Activated CD4-positive, alpha-beta memory T cell treated with anti-CD3 and anti-CD28 coated beads for 36 hours (primary cell): Measurements from ENCODE around the gene PM20D1. TPM values are rescaled to one million over a fixed set of nuclear protein-coding genes. Genes with fewer than 3 reads are reported as not detected.
"Not testable (repeated sequence)": the region's sequence is repeated elsewhere in the genome, so short reads cannot be mapped to it uniquely, and the experiment has no call there.

Experiments used
- CTCF ChIA-PET: fragments of 350-600 bp; sonication (Branson Sonifier 250); formaldehyde crosslinking; loops from one replicate; lab custom pipeline; 2021; ENCODE audit warnings: antibody characterized with exemption, inconsistent platforms; lab: Charles Lee
- POLR2A ChIA-PET: fragments of 350-600 bp; sonication (Branson Sonifier 250); formaldehyde crosslinking; loops from one replicate; lab custom pipeline; 2021; ENCODE audit warnings: antibody characterized with exemption; lab: Charles Lee
- DNase-seq: peaks from one replicate; pipeline ENCODE4 v3.0.0-alpha.2; 2020
- H3K27ac Mint-ChIP-seq: one replicate; pipeline ENCODE4 v1.8.0; 2021; ENCODE audit warnings: mixed read lengths
- H3K27me3 Mint-ChIP-seq: one replicate; pipeline ENCODE4 v1.8.0; 2021; ENCODE audit warnings: mixed read lengths
- H3K36me3 Mint-ChIP-seq: one replicate; pipeline ENCODE4 v1.8.0; 2021; ENCODE audit warnings: mixed read lengths
- H3K4me1 Mint-ChIP-seq: one replicate; pipeline ENCODE4 v1.8.0; 2021; ENCODE audit warnings: low read depth, mixed read lengths
- H3K4me3 Mint-ChIP-seq: one replicate; pipeline ENCODE4 v1.8.0; 2021; ENCODE audit warnings: mild to moderate bottlenecking, mixed read lengths
- H3K9me3 Mint-ChIP-seq: one replicate; pipeline ENCODE4 v1.8.0; 2021; ENCODE audit warnings: mixed read lengths
- intact Hi-C: fragments of 100-400 bp; cut with micrococcal nuclease; formaldehyde crosslinking; loops from one replicate; pipeline ENCODE4 v1.15.1; 2023
- total RNA-seq, 2 experiments: library from RNA; stranded (reverse); gene quantifications; one replicate each; pipeline ENCODE4 v1.2.3, GENCODE V29; 2021

Gene PM20D1
- total RNA-seq, 2 experiments from 2014 or later: 0.29 to 0.55 TPM

GRCh38 chr1:205837382-205837970, 12.5 kb downstream of the PM20D1 start:
- CTCF ChIA-PET: interaction anchor here (1.4 kb wide), 1 partner anchor 176 kb away, joined by 3 read pairs; no protein-coding TSS in a partner anchor
- Mint-ChIP-seq H3K27me3 (no peaks in the 10 kb centered on the region), H3K9me3 (no peaks in the 10 kb centered on the region), H3K4me1 (no peaks in the 10 kb centered on the region), H3K36me3 (no peaks in the 10 kb centered on the region), H3K27ac (no peak overlapping the region), H3K4me3 (no peak overlapping the region)
- intact Hi-C loops: no loop called here
- no peak for DNase-seq
- POLR2A ChIA-PET: no interaction called here

- no peak overlapping the region for H3K27ac Mint-ChIP-seq
These were observed 15.2 kb downstream of the PM20D1 start for GRCh38 chr1:205834751-205835150.

GRCh38 chr1:205832326-205832751, 17.6 kb downstream of the PM20D1 start:
- Mint-ChIP-seq H3K9me3 (no peaks in the 10 kb centered on the region), H3K27ac (no peak overlapping the region), H3K4me3 (no peak overlapping the region), H3K4me1 (no peaks in the 10 kb centered on the region), H3K36me3 (no peaks in the 10 kb centered on the region), H3K27me3 (no peaks in the 10 kb centered on the region)
- ChIA-PET POLR2A (interaction anchor here (1.3 kb wide), 1 partner anchor 83 kb away, joined by 3 read pairs; no protein-coding TSS in a partner anchor), CTCF (interaction anchor here (0.7 kb wide), 1 partner anchor 347 kb away, joined by 3 read pairs; no protein-coding TSS in a partner anchor)
- intact Hi-C loops: no loop called here
- DNase-seq: no peak

More at GRCh38 chr1:205834751-205835150, 15.2 kb downstream of the PM20D1 start:
- H3K4me3 Mint-ChIP-seq: no peak overlapping the region
- intact Hi-C loops: no loop called here
- no peaks in the 10 kb centered on the region for H3K27me3 Mint-ChIP-seq
- CTCF ChIA-PET: no interaction called here
- POLR2A ChIA-PET: no interaction called here
- no peaks in the 10 kb centered on the region for H3K9me3 Mint-ChIP-seq
- no peak for DNase-seq
- H3K4me1 Mint-ChIP-seq: no peaks in the 10 kb centered on the region
- no peaks in the 10 kb centered on the region for H3K36me3 Mint-ChIP-seq

DNA sequence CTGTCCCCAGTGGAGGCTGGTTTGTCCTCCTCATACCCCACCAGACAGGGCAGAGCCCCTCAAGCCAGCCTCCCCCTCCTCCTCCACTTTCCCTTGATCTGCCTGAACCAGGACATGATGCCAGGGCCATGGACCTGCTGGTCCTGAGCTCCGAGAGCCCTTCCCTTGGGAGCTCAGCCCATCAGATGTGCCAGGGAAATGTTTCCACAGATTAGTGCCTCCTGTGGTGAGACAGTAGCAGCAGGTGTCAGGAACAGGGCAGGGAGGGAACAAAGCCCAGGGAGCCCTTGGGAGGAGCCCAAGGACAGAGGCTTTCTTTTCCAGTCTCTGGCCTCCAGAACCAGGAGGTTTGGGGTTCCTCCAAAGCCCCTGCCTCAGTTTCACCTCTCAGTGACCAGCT, 22.3 kb downstream of the PM20D1 start:
- no peak overlapping the region for H3K27ac Mint-ChIP-seq
- ChIA-PET CTCF (interaction anchor here (0.8 kb wide), 1 partner anchor 91 kb away, joined by 4 read pairs; no protein-coding TSS in a partner anchor), POLR2A (no interaction called here)
- intact Hi-C loops: no loop called here
- H3K4me1 Mint-ChIP-seq: peaks cover 15% of the 10 kb centered on the region
- no peak for DNase-seq
- no peaks in the 10 kb centered on the region for H3K36me3 Mint-ChIP-seq
- no peaks in the 10 kb centered on the region for H3K9me3 Mint-ChIP-seq
- H3K27me3 Mint-ChIP-seq: no peaks in the 10 kb centered on the region
- H3K4me3 Mint-ChIP-seq: no peak overlapping the region

GRCh38 chr1:205826995-205827394, 22.9 kb downstream of the PM20D1 start:
- ChIA-PET POLR2A (no interaction called here), CTCF (interaction anchor here (0.6 kb wide), 1 partner anchor 112 kb away, joined by 3 read pairs; no protein-coding TSS in a partner anchor)
- no peak overlapping the region for H3K27ac Mint-ChIP-seq
- intact Hi-C loops: no loop called here
- DNase-seq: no peak
- H3K9me3 Mint-ChIP-seq: no peaks in the 10 kb centered on the region
- no peaks in the 10 kb centered on the region for H3K36me3 Mint-ChIP-seq
- no peak overlapping the region for H3K4me3 Mint-ChIP-seq
- H3K4me1 Mint-ChIP-seq: peaks cover 15% of the 10 kb centered on the region
- H3K27me3 Mint-ChIP-seq: no peaks in the 10 kb centered on the region

- H3K4me3 Mint-ChIP-seq: no peak overlapping the region
- no peak overlapping the region for H3K27ac Mint-ChIP-seq
- H3K27me3 Mint-ChIP-seq: no peaks in the 10 kb centered on the region
- no peak for DNase-seq
- intact Hi-C loops: no loop called here
- CTCF ChIA-PET: no interaction called here
- POLR2A ChIA-PET: no interaction called here
- H3K36me3 Mint-ChIP-seq: no peaks in the 10 kb centered on the region
- H3K9me3 Mint-ChIP-seq: no peaks in the 10 kb centered on the region
- peaks cover 15% of the 10 kb centered on the region for H3K4me1 Mint-ChIP-seq
These were observed 23.7 kb downstream of the PM20D1 start for GRCh38 chr1:205826016-205826806.

DNA sequence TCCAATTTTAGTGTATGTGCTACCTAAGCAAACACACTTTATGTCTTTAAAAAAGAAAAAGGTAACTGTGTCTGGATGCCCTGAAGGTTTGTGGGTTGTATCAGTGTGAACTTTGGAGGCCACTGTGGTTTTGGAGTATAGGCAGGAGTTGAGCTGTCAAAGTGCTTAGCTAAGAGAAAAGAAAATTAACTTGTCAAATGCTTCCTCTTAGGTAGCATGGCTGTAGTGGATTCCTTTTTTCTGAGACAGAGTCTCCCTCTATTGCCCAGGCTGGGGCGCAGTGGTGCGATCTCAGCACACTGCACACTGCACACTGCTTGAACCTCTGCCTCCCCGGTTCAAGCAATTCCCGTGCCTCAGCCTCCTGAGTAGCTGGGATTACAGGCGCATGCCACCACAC, 25.8 kb downstream of the PM20D1 start:
- Mint-ChIP-seq H3K4me1 (peaks cover 15% of the 10 kb centered on the region), H3K36me3 (no peaks in the 10 kb centered on the region), H3K27me3 (no peaks in the 10 kb centered on the region), H3K9me3 (no peaks in the 10 kb centered on the region), H3K27ac (no peak overlapping the region), H3K4me3 (no peak overlapping the region)
- ChIA-PET POLR2A (no interaction called here), CTCF (interaction anchor here (1.0 to 1.1 kb wide), 3 partner anchors 26 to 95 kb away, joined by 3 read pairs; partner anchors contain the start of gene PM20D1)
- intact Hi-C loops: no loop called here
- no peak for DNase-seq

DNA sequence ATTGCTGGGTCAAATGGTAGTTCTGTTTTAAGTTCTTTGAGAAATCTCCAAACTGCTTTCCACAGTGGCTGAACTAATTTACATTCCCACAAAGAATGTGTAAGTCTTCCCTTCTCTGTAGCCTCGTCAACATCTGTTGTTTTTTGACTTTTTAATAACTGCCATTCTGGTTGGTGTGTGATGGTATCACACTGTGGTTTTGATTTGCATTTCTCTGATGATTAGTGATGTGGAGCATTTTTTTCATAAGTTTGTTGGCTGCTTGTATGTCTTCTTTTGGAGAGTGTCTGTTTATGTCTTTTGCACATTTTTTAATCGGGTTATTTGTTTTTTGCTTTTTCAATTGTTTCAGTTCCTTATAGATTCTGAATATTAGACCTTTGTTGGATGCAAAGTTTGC, 26.7 kb downstream of the PM20D1 start:
- H3K4me3 Mint-ChIP-seq, H3K36me3 Mint-ChIP-seq, H3K9me3 Mint-ChIP-seq, POLR2A ChIA-PET, DNase-seq, H3K27me3 Mint-ChIP-seq, intact Hi-C loops, H3K27ac Mint-ChIP-seq: not testable (repeated sequence)
- H3K4me1 Mint-ChIP-seq: peaks cover 15% of the 10 kb centered on the region
- CTCF ChIA-PET: interaction anchor here (0.7 to 1.1 kb wide), 2 partner anchors 27 to 32 kb away, joined by 3 read pairs; partner anchors contain the start of gene PM20D1

DNA sequence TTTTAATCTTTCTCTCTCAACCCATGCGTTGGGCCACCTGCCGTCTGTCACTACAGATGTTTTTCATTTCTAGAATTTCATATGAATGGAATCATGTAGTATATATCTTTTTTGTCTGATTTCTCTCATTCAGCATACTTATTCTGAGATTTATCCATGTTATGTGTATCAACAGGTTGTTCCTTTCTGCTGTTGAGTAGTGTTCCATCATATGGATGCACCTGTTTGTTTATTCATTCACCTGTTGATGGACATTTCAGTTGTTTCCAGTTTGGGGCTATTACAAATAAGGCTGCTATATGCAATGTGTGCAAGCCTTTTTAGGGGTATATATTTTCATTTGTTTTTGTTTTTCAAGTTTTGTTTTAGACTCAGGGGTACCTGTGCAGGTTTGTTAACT, 27.5 kb downstream of the PM20D1 start:
- Mint-ChIP-seq H3K4me1 (peaks cover 15% of the 10 kb centered on the region), H3K9me3 (no peaks in the 10 kb centered on the region), H3K4me3 (no peak overlapping the region), H3K36me3 (no peaks in the 10 kb centered on the region), H3K27ac (no peak overlapping the region), H3K27me3 (no peaks in the 10 kb centered on the region)
- POLR2A ChIA-PET: no interaction called here
- intact Hi-C loops: no loop called here
- DNase-seq: no peak
- CTCF ChIA-PET: no interaction called here

DNA sequence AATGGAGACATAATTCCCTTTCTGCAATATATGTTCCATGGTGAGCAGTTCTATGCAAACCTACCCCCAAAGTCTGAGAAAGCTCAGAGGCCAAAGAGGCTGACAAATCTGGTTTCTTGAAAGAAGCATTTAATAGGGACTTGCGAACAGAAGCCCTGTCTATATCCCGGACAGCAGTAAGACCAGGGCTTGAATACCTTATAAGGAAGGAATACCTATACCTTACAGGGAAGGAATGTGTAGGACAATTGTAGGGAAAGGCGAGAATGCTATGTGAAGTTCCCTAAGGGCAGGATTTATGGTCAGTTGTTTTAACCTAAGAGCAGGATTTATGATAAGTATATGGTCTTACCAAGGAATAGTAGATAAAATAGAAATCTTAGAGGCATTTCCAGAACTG, 31.9 kb downstream of the PM20D1 start:
- DNase-seq: no peak
- CTCF ChIA-PET: interaction anchor here (1.0 kb wide), 1 partner anchor 288 kb away, joined by 3 read pairs; no protein-coding TSS in a partner anchor
- peaks cover 12% of the 10 kb centered on the region for H3K4me1 Mint-ChIP-seq
- H3K27ac Mint-ChIP-seq: no peak overlapping the region
- POLR2A ChIA-PET: no interaction called here
- no peaks in the 10 kb centered on the region for H3K36me3 Mint-ChIP-seq
- no peaks in the 10 kb centered on the region for H3K9me3 Mint-ChIP-seq
- no peaks in the 10 kb centered on the region for H3K27me3 Mint-ChIP-seq
- no peak overlapping the region for H3K4me3 Mint-ChIP-seq
- intact Hi-C loops: no loop called here

DNA sequence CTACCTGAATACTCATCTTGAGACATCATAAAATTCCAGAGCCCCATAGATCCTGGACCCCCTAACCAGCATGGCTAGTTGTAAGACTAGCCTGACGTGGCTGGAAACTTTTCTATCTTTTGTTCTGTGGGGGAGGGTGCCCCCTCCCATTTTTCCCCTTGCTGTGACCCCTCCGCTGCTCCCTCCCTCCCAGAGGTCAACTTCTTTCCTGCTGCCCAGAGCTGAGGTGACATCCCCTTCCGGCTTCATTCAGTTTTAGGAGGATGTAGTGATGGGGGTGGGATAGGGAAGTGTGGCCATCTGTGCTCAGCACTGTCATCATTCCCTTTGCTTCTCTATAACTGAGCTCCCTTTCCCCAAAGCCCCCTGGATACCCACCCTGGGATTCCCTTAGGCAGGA, 32.6 kb downstream of the PM20D1 start:
- no peaks in the 10 kb centered on the region for H3K9me3 Mint-ChIP-seq
- peaks cover 12% of the 10 kb centered on the region for H3K4me1 Mint-ChIP-seq

GRCh38 chr1:205813755-205814058, 36.2 kb downstream of the PM20D1 start:
- POLR2A ChIA-PET: no interaction called here
- H3K9me3 Mint-ChIP-seq: no peaks in the 10 kb centered on the region

More for the DNA sequence above, 32.6 kb downstream of the PM20D1 start:
- H3K27ac Mint-ChIP-seq: no peak overlapping the region
- H3K27me3 Mint-ChIP-seq: no peaks in the 10 kb centered on the region
- H3K4me3 Mint-ChIP-seq: no peak overlapping the region
- ChIA-PET CTCF (interaction anchor here (1.0 to 2.5 kb wide), 3 partner anchors 159 to 289 kb away, joined by 3 to 13 read pairs (median 4); no protein-coding TSS in a partner anchor), POLR2A (no interaction called here)
- intact Hi-C loops: no loop called here
- H3K36me3 Mint-ChIP-seq: peaks cover 2% of the 10 kb centered on the region
- DNase-seq: no peak

More at GRCh38 chr1:205813755-205814058, 36.2 kb downstream of the PM20D1 start:
- DNase-seq: no peak
- Mint-ChIP-seq H3K27me3 (no peaks in the 10 kb centered on the region), H3K4me3 (peak overlapping the region; percentile 83), H3K4me1 (peaks cover 46% of the 10 kb centered on the region), H3K36me3 (peaks cover 18% of the 10 kb centered on the region), H3K27ac (peak overlapping the region; percentile 55)
- intact Hi-C loops: loop anchor here (1.0 to 5.0 kb wide), 4 partner anchors 8 to 63 kb away; partner anchors contain the start of genes NUCKS1 and RAB29
- CTCF ChIA-PET: interaction anchor here (1.5 kb wide), 1 partner anchor 155 kb away, joined by 4 read pairs; no protein-coding TSS in a partner anchor
